Activated naive CD4-positive, alpha-beta T cell treated with anti-CD3 and anti-CD28 coated beads, Interleukin-2, amount 50 U/mL, for 24 hours (primary cell): ENCODE data around the gene GTF3C1.

ENCODE experiments used
- H3K27ac Mint-ChIP-seq: one replicate; pipeline ENCODE4 v1.8.0; 2021; ENCODE audit warnings: mild to moderate bottlenecking, mixed read lengths
- H3K27me3 Mint-ChIP-seq: one replicate; pipeline ENCODE4 v1.8.0; 2021; ENCODE audit warnings: mixed read lengths
- H3K36me3 Mint-ChIP-seq: one replicate; pipeline ENCODE4 v1.8.0; 2021; ENCODE audit warnings: mixed read lengths
- H3K4me1 Mint-ChIP-seq: one replicate; pipeline ENCODE4 v1.8.0; 2021; ENCODE audit warnings: mixed read lengths
- H3K4me3 Mint-ChIP-seq: one replicate; pipeline ENCODE4 v1.8.0; 2021; ENCODE audit warnings: mild to moderate bottlenecking, mixed read lengths
- H3K9me3 Mint-ChIP-seq: one replicate; pipeline ENCODE4 v1.8.0; 2021; ENCODE audit warnings: mixed read lengths

Gene GTF3C1

GRCh38 chr16:27430512-27430911, 119.2 kb downstream of the GTF3C1 start:
- Mint-ChIP-seq H3K4me3 (peak overlapping the region; percentile 36), H3K27me3 (no peaks in the 10 kb centered on the region), H3K27ac (peak overlapping the region; percentile 81), H3K9me3 (no peaks in the 10 kb centered on the region), H3K36me3 (peaks cover 29% of the 10 kb centered on the region), H3K4me1 (peaks cover 54% of the 10 kb centered on the region)

GRCh38 chr16:27429981-27430441, 119.7 kb downstream of the GTF3C1 start:
- Mint-ChIP-seq H3K36me3 (peaks cover 29% of the 10 kb centered on the region), H3K4me3 (no peak overlapping the region), H3K27ac (no peak overlapping the region), H3K9me3 (no peaks in the 10 kb centered on the region), H3K27me3 (no peaks in the 10 kb centered on the region), H3K4me1 (peaks cover 59% of the 10 kb centered on the region)

- Mint-ChIP-seq H3K9me3 (no peaks in the 10 kb centered on the region), H3K27ac (peak overlapping the region; percentile 90), H3K4me3 (no peak overlapping the region), H3K27me3 (no peaks in the 10 kb centered on the region), H3K4me1 (peaks cover 65% of the 10 kb centered on the region), H3K36me3 (peaks cover 31% of the 10 kb centered on the region)
Observed at GRCh38 chr16:27429330-27429871, 120.3 kb downstream of the GTF3C1 start.

- Mint-ChIP-seq H3K4me1 (peaks cover 70% of the 10 kb centered on the region), H3K27ac (no peak overlapping the region), H3K9me3 (no peaks in the 10 kb centered on the region), H3K36me3 (peaks cover 37% of the 10 kb centered on the region), H3K27me3 (no peaks in the 10 kb centered on the region), H3K4me3 (no peak overlapping the region)
Observed at GRCh38 chr16:27428026-27428785, 121.5 kb downstream of the GTF3C1 start.

- no peak overlapping the region for H3K4me3 Mint-ChIP-seq
- H3K9me3 Mint-ChIP-seq, result peaks cover under 1% of the 10 kb centered on the region
- peaks cover 33% of the 10 kb centered on the region for H3K36me3 Mint-ChIP-seq
- peak overlapping the region; percentile 68 for H3K27ac Mint-ChIP-seq
- no peaks in the 10 kb centered on the region for H3K27me3 Mint-ChIP-seq
- peaks cover 64% of the 10 kb centered on the region for H3K4me1 Mint-ChIP-seq
Observed at GRCh38 chr16:27427538-27427937, 122.2 kb downstream of the GTF3C1 start.

- H3K36me3 Mint-ChIP-seq, result peaks cover 39% of the 10 kb centered on the region
Observed at GRCh38 chr16:27426423-27427408, 123.0 kb downstream of the GTF3C1 start.

GRCh38 chr16:27425961-27426360, 123.8 kb downstream of the GTF3C1 start:
- Mint-ChIP-seq H3K27ac (peak overlapping the region; percentile 68), H3K4me3 (peak overlapping the region; percentile 27), H3K9me3 (peaks cover 7% of the 10 kb centered on the region), H3K4me1 (peaks cover 64% of the 10 kb centered on the region), H3K27me3 (no peaks in the 10 kb centered on the region), H3K36me3 (peaks cover 42% of the 10 kb centered on the region)

More at GRCh38 chr16:27426423-27427408, 123.0 kb downstream of the GTF3C1 start:
- Mint-ChIP-seq H3K4me3 (peak overlapping the region; percentile 43), H3K27ac (peak overlapping the region; percentile 68), H3K9me3 (peaks cover 5% of the 10 kb centered on the region), H3K27me3 (no peaks in the 10 kb centered on the region), H3K4me1 (peaks cover 61% of the 10 kb centered on the region)

GRCh38 chr16:27424772-27425498, 124.8 kb downstream of the GTF3C1 start:
- peak overlapping the region; percentile 79 for H3K27ac Mint-ChIP-seq
- peaks cover 66% of the 10 kb centered on the region for H3K4me1 Mint-ChIP-seq
- no peak overlapping the region for H3K4me3 Mint-ChIP-seq
- H3K36me3 Mint-ChIP-seq, result peaks cover 47% of the 10 kb centered on the region
- H3K27me3 Mint-ChIP-seq, result no peaks in the 10 kb centered on the region
- peaks cover 12% of the 10 kb centered on the region for H3K9me3 Mint-ChIP-seq

GRCh38 chr16:27421961-27422740, 127.6 kb downstream of the GTF3C1 start:
- Mint-ChIP-seq H3K4me3 (peak overlapping the region; percentile 26), H3K36me3 (peaks cover 49% of the 10 kb centered on the region), H3K4me1 (peaks cover 53% of the 10 kb centered on the region), H3K9me3 (peaks cover 12% of the 10 kb centered on the region), H3K27ac (no peak overlapping the region), H3K27me3 (no peaks in the 10 kb centered on the region)

- H3K27me3 Mint-ChIP-seq, result no peaks in the 10 kb centered on the region
- peaks cover 59% of the 10 kb centered on the region for H3K36me3 Mint-ChIP-seq
- H3K4me3 Mint-ChIP-seq, result peak overlapping the region; percentile 61
- H3K27ac Mint-ChIP-seq, result peak overlapping the region; percentile 85
- peaks cover 15% of the 10 kb centered on the region for H3K9me3 Mint-ChIP-seq
- peaks cover 62% of the 10 kb centered on the region for H3K4me1 Mint-ChIP-seq
Observed at GRCh38 chr16:27417047-27417671, 132.6 kb downstream of the GTF3C1 start.

GRCh38 chr16:27414788-27415431, 134.8 kb downstream of the GTF3C1 start:
- Mint-ChIP-seq H3K27ac (peak overlapping the region; percentile 43), H3K27me3 (no peaks in the 10 kb centered on the region), H3K9me3 (peaks cover 11% of the 10 kb centered on the region), H3K4me1 (peaks cover 70% of the 10 kb centered on the region), H3K4me3 (peak overlapping the region; percentile 60), H3K36me3 (peaks cover 54% of the 10 kb centered on the region)

GRCh38 chr16:27413956-27414355, 135.8 kb downstream of the GTF3C1 start:
- peaks cover 77% of the 10 kb centered on the region for H3K4me1 Mint-ChIP-seq
- H3K4me3 Mint-ChIP-seq, result peak overlapping the region; percentile 27
- H3K27me3 Mint-ChIP-seq, result no peaks in the 10 kb centered on the region
- H3K36me3 Mint-ChIP-seq, result peaks cover 55% of the 10 kb centered on the region
- no peak overlapping the region for H3K27ac Mint-ChIP-seq
- peaks cover 11% of the 10 kb centered on the region for H3K9me3 Mint-ChIP-seq

- Mint-ChIP-seq H3K4me3 (peak overlapping the region; percentile 81), H3K9me3 (peaks cover 11% of the 10 kb centered on the region), H3K27me3 (no peaks in the 10 kb centered on the region), H3K27ac (peak overlapping the region; percentile 89), H3K36me3 (peaks cover 61% of the 10 kb centered on the region), H3K4me1 (peaks cover 93% of the 10 kb centered on the region)
Observed at GRCh38 chr16:27410761-27411160, 139.0 kb downstream of the GTF3C1 start.
